Large intestine (tissue), 3 donors: Measurements from ENCODE around the gene MRPL9. TPM values are rescaled to one million over a fixed set of nuclear protein-coding genes. Genes with fewer than 3 reads are reported as not detected.
A peak's percentile ranks its signal among the peaks of the same experiment; 100 is the strongest.

Experiments
- DNase-seq, 2 donors: peaks; one replicate each; pipeline versions ENCODE4 v3.0.0 to v3.0.0-alpha.2; 2013
- H3K27ac ChIP-seq: one replicate; pipeline ENCODE4 v1.5.1; 2013; ENCODE audit warnings: low read length
- H3K27me3 ChIP-seq: 2 replicates; pipeline ENCODE4 v1.6.1; 2013; ENCODE audit warnings: low read length; ENCODE audit not compliant: control insufficient read depth, insufficient read depth
- H3K36me3 ChIP-seq: 2 replicates; pipeline ENCODE4 v1.6.1; 2013; ENCODE audit warnings: low read length; ENCODE audit not compliant: control insufficient read depth, insufficient read depth
- H3K4me1 ChIP-seq: one replicate; pipeline ENCODE4 v1.6.1; 2013; ENCODE audit warnings: low read length; ENCODE audit not compliant: control insufficient read depth, insufficient read depth
- H3K4me3 ChIP-seq: one replicate; pipeline ENCODE4 v1.5.1; 2013; ENCODE audit warnings: low read length
- H3K9me3 ChIP-seq: one replicate; pipeline ENCODE4 v1.6.1; 2013; ENCODE audit warnings: mild to moderate bottlenecking, low read depth, low read length, moderate library complexity; ENCODE audit not compliant: control insufficient read depth
- WGBS: methylation state at CpG from one replicate; pipeline ENCODE4 v1.1.5; 2013; ENCODE audit warnings: low lambda C conversion rate; ENCODE audit not compliant: insufficient coverage; 5-methylcytosine and 5-hydroxymethylcytosine counted together
- polyA plus RNA-seq: library from polyadenylated mRNA; unstranded; fragments of 120-200 nt; gene quantifications from one replicate; pipeline ENCODE4 v1.2.1, GENCODE V29; 2013

MRPL9 gene
- polyA plus RNA-seq, 1 donor: 58.3 TPM

GRCh38 chr1:151711044-151711800 lies 52.1 kb downstream of the MRPL9 start:
- Histone ChIP-seq H3K4me1 (peaks cover 40% of the 10 kb centered on the region), H3K27ac (no peak overlapping the region), H3K27me3 (no peaks in the 10 kb centered on the region), H3K4me3 (no peak overlapping the region), H3K9me3 (no peaks in the 10 kb centered on the region), H3K36me3 (peaks cover 27% of the 10 kb centered on the region)
- WGBS: no CpG with 5 or more reads among the region's 21 CpGs
- no peak for DNase-seq

- Histone ChIP-seq H3K36me3 (peaks cover 34% of the 10 kb centered on the region), H3K27ac (peak overlapping the region; percentile 27), H3K4me1 (peaks cover 40% of the 10 kb centered on the region), H3K4me3 (no peak overlapping the region), H3K9me3 (no peaks in the 10 kb centered on the region), H3K27me3 (no peaks in the 10 kb centered on the region)
- WGBS: no CpG with 5 or more reads among the region's 15 CpGs
- DNase-seq: peak in 1 of 2 donors; percentile 42
Observed at GRCh38 chr1:151710187-151710840, 53.0 kb downstream of the MRPL9 start.

Other genes starting within 250 kb of the MRPL9 start
- 24.1 TPM for gene TUFT1, start 223.2 kb downstream of the MRPL9 start, polyA plus RNA-seq
- gene SNX27, start 151.4 kb downstream of the MRPL9 start, polyA plus RNA-seq: 20.0 TPM
- 57.1 TPM for gene CELF3, start 46.7 kb downstream of the MRPL9 start, polyA plus RNA-seq
- 13.5 TPM for gene RIIAD1, start 42.0 kb downstream of the MRPL9 start, polyA plus RNA-seq
- 4.2 TPM for gene TDRKH, start 27.0 kb upstream of the MRPL9 start, polyA plus RNA-seq
- gene LINGO4, start 41.9 kb upstream of the MRPL9 start, polyA plus RNA-seq: 0.81 TPM
- gene RORC, start 68.3 kb upstream of the MRPL9 start, polyA plus RNA-seq: 8.7 TPM
- 0.78 TPM for gene C2CD4D, start 76.3 kb upstream of the MRPL9 start, polyA plus RNA-seq
- gene THEM5, start 90.2 kb upstream of the MRPL9 start, polyA plus RNA-seq: 0.45 TPM
- 40.7 TPM for gene THEM4, start 146.0 kb upstream of the MRPL9 start, polyA plus RNA-seq
- gene S100A10, start 230.4 kb upstream of the MRPL9 start, polyA plus RNA-seq: 877 TPM